Activated gamma-delta T cell treated with Interleukin-2 at 50 U/mL for 16 hours (primary cell): ENCODE data around the gene TPCN1.
"Not testable (repeated sequence)": the region's sequence is repeated elsewhere in the genome, so short reads cannot be mapped to it uniquely, and the experiment has no call there.

Experiments used
- DNase-seq: peaks from one replicate; pipeline ENCODE4 v3.0.0-alpha.2; 2020

The TPCN1 gene

GRCh38 chr12:113197518-113198077, 23.7 kb upstream of the TPCN1 start:
- no peak for DNase-seq

- no peak for DNase-seq
Observed at GRCh38 chr12:113198296-113198695, 23.0 kb upstream of the TPCN1 start.

GRCh38 chr12:113200021-113200797, 21.1 kb upstream of the TPCN1 start:
- DNase-seq = no peak

- DNase-seq = no peak
Observed at GRCh38 chr12:113201187-113202177, 19.8 kb upstream of the TPCN1 start.

- DNase-seq = no peak
Observed at GRCh38 chr12:113202300-113203075, 18.8 kb upstream of the TPCN1 start.

GRCh38 chr12:113203852-113204760, 17.2 kb upstream of the TPCN1 start:
- DNase-seq = no peak

- DNase-seq = no peak
Observed at GRCh38 chr12:113204804-113205203, 16.5 kb upstream of the TPCN1 start.

GRCh38 chr12:113206802-113207201, 14.5 kb upstream of the TPCN1 start:
- DNase-seq = not testable (repeated sequence)

GRCh38 chr12:113207613-113208040, 13.6 kb upstream of the TPCN1 start:
- DNase-seq = no peak

GRCh38 chr12:113208041-113208934, 13.0 kb upstream of the TPCN1 start:
- DNase-seq = peak; percentile 55

GRCh38 chr12:113211160-113211559, 10.1 kb upstream of the TPCN1 start:
- no peak for DNase-seq

- DNase-seq = no peak
Observed at GRCh38 chr12:113214895-113215400, 6.3 kb upstream of the TPCN1 start.

GRCh38 chr12:113216027-113216426, 5.2 kb upstream of the TPCN1 start:
- DNase-seq = no peak

- no peak for DNase-seq
Observed at GRCh38 chr12:113220593-113221180, 577 bp upstream of the TPCN1 start.

- DNase-seq = no peak
Observed at GRCh38 chr12:113221997-113222729, 899 bp downstream of the TPCN1 start.

GRCh38 chr12:113222730-113223531, 1.7 kb downstream of the TPCN1 start:
- no peak for DNase-seq

GRCh38 chr12:113224955-113225354, 3.7 kb downstream of the TPCN1 start:
- no peak for DNase-seq
